BJ (cell line): ENCODE measurements around the gene SLC15A1. TPM values are rescaled to one million over a fixed set of nuclear protein-coding genes. Genes with fewer than 3 reads are reported as not detected.

Experiments
- CTCF ChIA-PET: fragments of 350-600 bp; formaldehyde crosslinking; extraction: SDS; loops from one replicate; lab custom pipeline; 2021; ENCODE audit warnings: antibody characterized with exemption, inconsistent platforms; lab: Yijun Ruan, JAX
- POLR2A ChIA-PET: fragments of 300-600 bp; sonication (Branson Sonifier 250); formaldehyde crosslinking; extraction: SDS; loops from one replicate; lab custom pipeline; 2021; ENCODE audit warnings: antibody characterized with exemption; lab: Charles Lee
- DNase-seq: peaks from one replicate; pipeline ENCODE4 v3.0.0-alpha.2; 2011; ENCODE audit warnings: low read depth
- H3K27me3 ChIP-seq: 2 replicates; pipeline ENCODE4 v1.6.0; 2011; ENCODE audit warnings: low read length; ENCODE audit not compliant: control insufficient read depth, insufficient read depth
- H3K36me3 ChIP-seq: 2 replicates; pipeline ENCODE4 v1.5.1; 2011; ENCODE audit warnings: low read length; ENCODE audit not compliant: control insufficient read depth, insufficient read depth
- H3K4me3 ChIP-seq: 2 replicates; pipeline ENCODE4 v1.5.1; 2011; ENCODE audit warnings: low read depth, mild to moderate bottlenecking, control low read depth, low read length
- polyA plus RNA-seq: library from polyadenylated mRNA; depleted of rRNA; stranded (reverse); fragments of >200 nt; gene quantifications from 2 replicates; pipeline ENCODE4 v1.2.3, GENCODE V29; 2011
- TF ChIP-seq, protein P1 (sequence below): IDR thresholded peaks from 2 replicates; pipeline ENCODE4 v1.5.1; 2011; ENCODE audit warnings: low read depth, mild to moderate bottlenecking, control low read depth, inconsistent platforms, low read length, moderate library complexity; ENCODE audit not compliant: insufficient read depth

SLC15A1 gene
- polyA plus RNA-seq, 1 experiment, result not detected

DNA sequence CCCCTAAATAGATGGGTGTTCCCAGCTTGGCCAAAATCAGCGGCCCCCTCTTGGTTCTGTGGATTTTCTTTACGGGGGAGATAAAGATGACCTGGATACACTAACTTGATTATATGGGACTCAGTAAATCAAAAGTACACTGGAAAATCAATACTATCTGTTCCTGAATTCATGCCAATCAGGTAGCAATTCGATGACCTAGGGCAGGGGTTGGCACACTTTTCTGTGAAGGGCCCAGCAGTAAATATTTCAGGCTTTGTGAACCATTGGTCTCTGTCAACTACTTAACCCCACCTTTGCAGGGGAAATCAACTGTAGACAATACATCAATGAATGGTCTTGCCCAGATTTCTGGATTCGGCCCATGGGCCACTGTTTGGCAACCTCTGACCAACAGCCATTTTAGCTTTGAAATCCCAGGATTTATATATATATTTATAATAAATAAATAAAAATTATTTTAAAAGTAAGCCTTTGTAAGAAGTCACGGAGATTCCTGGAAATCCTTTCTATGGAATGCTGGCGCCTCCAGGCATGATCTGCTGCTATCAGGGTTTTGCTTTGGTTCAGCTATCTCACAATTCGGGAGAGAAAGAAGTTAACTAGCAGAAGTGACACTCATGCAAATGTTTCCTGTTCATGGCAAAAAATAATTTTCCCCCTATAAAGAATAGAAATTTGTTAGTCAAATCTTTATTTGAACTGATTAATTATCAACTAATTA, 32.8 kb downstream of the SLC15A1 start:
- Histone ChIP-seq H3K4me3 (no peak overlapping the region), H3K27me3 (peaks cover 3% of the 10 kb centered on the region; the same call in 1 of the 2 replicates), H3K36me3 (no peaks in the 10 kb centered on the region)
- POLR2A ChIA-PET, result no interaction called here
- CTCF ChIA-PET, result interaction anchor here (0.6 to 2.4 kb wide), 3 partner anchors 11 to 312 kb away, joined by 3 to 8 read pairs (median 7); no protein-coding TSS in a partner anchor
- TF ChIP-seq, protein P1, sequence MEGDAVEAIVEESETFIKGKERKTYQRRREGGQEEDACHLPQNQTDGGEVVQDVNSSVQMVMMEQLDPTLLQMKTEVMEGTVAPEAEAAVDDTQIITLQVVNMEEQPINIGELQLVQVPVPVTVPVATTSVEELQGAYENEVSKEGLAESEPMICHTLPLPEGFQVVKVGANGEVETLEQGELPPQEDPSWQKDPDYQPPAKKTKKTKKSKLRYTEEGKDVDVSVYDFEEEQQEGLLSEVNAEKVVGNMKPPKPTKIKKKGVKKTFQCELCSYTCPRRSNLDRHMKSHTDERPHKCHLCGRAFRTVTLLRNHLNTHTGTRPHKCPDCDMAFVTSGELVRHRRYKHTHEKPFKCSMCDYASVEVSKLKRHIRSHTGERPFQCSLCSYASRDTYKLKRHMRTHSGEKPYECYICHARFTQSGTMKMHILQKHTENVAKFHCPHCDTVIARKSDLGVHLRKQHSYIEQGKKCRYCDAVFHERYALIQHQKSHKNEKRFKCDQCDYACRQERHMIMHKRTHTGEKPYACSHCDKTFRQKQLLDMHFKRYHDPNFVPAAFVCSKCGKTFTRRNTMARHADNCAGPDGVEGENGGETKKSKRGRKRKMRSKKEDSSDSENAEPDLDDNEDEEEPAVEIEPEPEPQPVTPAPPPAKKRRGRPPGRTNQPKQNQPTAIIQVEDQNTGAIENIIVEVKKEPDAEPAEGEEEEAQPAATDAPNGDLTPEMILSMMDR, result no peak
- DNase-seq, result no peak

GRCh38 chr13:98717891-98718290, 34.6 kb downstream of the SLC15A1 start:
- no peaks in the 10 kb centered on the region for H3K36me3 ChIP-seq
- H3K4me3 ChIP-seq, result no peak overlapping the region
- DNase-seq, result no peak
- ChIA-PET CTCF (interaction anchor here (0.6 to 2.4 kb wide), 2 partner anchors 9 to 90 kb away, joined by 4 to 8 read pairs; no protein-coding TSS in a partner anchor), POLR2A (no interaction called here)
- peaks cover 3% of the 10 kb centered on the region; the same call in 1 of the 2 replicates for H3K27me3 ChIP-seq
- TF ChIP-seq, protein P1, result no peak

- no peak overlapping the region for H3K4me3 ChIP-seq
- CTCF ChIA-PET, result no interaction called here
- no peak for DNase-seq
- H3K27me3 ChIP-seq, result peaks cover 3% of the 10 kb centered on the region; the same call in 1 of the 2 replicates
- POLR2A ChIA-PET, result no interaction called here
- H3K36me3 ChIP-seq, result no peaks in the 10 kb centered on the region
- TF ChIP-seq, protein P1, result no peak
Observed at GRCh38 chr13:98717256-98717655, 35.2 kb downstream of the SLC15A1 start.

DNA sequence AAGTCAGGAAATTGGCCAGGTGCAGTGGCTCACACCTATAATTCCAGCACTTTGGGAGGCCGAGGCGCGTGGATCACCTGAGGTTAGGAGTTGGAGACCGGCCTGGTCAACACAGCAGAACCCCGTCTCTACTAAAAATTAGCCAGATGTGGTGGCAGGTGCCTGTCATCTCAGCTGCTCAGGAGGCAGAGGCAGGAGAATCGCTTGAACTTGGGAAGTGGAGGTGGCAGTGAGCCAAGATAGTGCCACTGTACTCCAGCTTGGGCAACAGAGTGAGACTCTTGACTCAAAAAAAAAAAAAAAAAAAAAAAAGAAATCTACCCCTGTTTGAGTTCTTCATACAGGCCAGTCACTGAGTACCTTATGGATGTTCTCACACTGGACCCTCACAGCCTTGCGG, 42.0 kb downstream of the SLC15A1 start:
- H3K4me3 ChIP-seq, result no peak overlapping the region
- ChIA-PET CTCF (interaction anchor here (2.9 kb wide), 1 partner anchor 8 kb away, joined by 8 read pairs; no protein-coding TSS in a partner anchor), POLR2A (no interaction called here)
- no peaks in the 10 kb centered on the region for H3K36me3 ChIP-seq
- TF ChIP-seq, protein P1, result no peak
- peaks cover 11% of the 10 kb centered on the region for H3K27me3 ChIP-seq
- DNase-seq, result no peak

DNA sequence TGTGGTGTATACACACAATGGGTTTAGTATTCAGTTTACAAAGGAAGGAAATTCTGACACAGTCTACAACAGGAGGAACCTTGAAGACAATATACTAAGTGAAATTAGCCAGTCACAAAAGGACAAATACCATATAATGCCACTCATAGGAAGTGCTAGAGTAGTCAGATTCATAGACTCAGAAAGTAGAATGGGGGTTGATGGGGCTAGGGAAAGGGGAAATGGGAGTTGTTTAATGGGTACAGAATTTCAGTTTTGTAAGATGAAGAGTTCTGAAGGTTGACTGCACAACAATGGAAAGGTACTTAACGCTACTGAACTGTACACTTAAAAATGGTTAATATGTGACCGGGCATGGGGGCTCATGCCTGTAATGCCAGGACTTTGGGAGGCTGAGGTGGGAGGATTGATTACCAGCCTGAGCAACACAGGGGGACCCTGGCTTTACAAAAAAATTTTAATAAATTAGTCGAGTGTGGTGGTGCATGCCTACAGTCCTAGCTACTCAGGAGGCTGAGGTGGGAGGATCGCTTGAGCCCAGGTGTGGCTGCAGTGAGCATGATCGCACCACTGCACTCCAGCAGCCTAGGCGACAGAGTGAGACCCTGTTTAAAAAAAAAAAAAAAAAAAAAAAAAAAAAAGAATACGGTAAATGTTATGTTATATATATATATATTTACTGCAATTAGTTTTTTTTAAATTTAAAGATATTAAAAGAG, 45.0 kb downstream of the SLC15A1 start:
- no peak for DNase-seq
- TF ChIP-seq, protein P1, result no peak
- ChIA-PET CTCF (interaction anchor here (2.9 kb wide), 1 partner anchor 12 kb away, joined by 8 read pairs; no protein-coding TSS in a partner anchor), POLR2A (no interaction called here)
- Histone ChIP-seq H3K36me3 (no peaks in the 10 kb centered on the region), H3K4me3 (no peak overlapping the region), H3K27me3 (peaks cover 11% of the 10 kb centered on the region)
